PFSK-1 (cell line): ENCODE data around the gene PIK3CD.

ENCODE experiments used
- FOXP2 ChIP-seq: optimal IDR thresholded peaks from 2 replicates; pipeline ENCODE3; 2011; ENCODE audit warnings: borderline replicate concordance, control low read depth, inconsistent platforms; ENCODE audit not compliant: insufficient read depth; ENCODE audit errors: extremely low read length, extremely low read depth
- POLR2AphosphoS5 ChIP-seq: IDR thresholded peaks from 2 replicates; pipeline ENCODE4 v1.6.1; 2012; ENCODE audit warnings: low read depth, mild to moderate bottlenecking, control low read depth, low read length, moderate library complexity
- REST ChIP-seq, 2 experiments: IDR thresholded peaks; 2 replicates each; pipeline versions ENCODE4 v1.6.1 to v1.8.0; 2011 to 2012; ENCODE audit warnings: low read depth in 2 of 2, low read length in 2 of 2, control low read depth in 1 of 2, inconsistent platforms in 1 of 2, mild to moderate bottlenecking in 1 of 2, moderate library complexity in 1 of 2; ENCODE audit not compliant: insufficient read depth in 1 of 2
- SIN3A ChIP-seq: IDR thresholded peaks from 2 replicates; pipeline ENCODE4 v1.6.1; 2012; ENCODE audit warnings: mild to moderate bottlenecking, low read length, moderate library complexity, borderline replicate concordance; ENCODE audit not compliant: insufficient read depth
- TAF1 ChIP-seq: IDR thresholded peaks from 2 replicates; pipeline ENCODE4 v1.6.1; 2012; ENCODE audit warnings: low read length, control low read depth, borderline replicate concordance; ENCODE audit not compliant: insufficient read depth

PIK3CD gene

DNA sequence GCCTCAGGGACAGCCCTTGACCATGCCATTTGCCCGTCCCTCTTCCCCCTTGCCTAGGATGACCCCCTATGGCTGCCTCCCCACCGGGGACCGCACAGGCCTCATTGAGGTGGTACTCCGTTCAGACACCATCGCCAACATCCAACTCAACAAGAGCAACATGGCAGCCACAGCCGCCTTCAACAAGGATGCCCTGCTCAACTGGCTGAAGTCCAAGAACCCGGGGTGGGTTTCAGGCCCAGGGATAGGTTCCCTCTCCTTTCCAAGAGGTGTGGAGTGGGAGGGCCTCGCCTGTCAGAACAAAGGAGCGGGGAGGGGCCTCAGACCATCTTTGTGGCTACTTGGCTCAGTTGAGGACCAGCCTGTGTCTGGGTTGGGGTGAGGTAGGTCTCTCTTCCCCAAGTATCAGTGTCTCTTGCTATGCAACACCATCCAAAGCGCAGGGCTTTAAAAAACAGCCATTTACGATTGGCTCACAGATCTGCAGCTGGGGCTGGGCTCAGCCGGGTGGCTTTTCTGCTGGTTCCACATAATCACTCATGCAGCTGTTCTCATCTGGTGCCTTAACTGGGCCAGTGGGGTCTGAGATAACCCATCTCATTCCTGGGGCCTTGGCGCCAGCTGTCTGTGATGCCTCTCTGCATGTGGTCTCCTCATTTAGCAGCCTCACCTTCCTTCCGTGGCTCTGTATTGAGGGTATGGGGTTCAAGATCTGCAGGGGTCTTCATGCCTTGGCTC, 71.7 kb downstream of the PIK3CD start:
- no peak for TF ChIP-seq SIN3A
- TF ChIP-seq FOXP2 = no peak
- TF ChIP-seq POLR2AphosphoS5 = no peak
- TF ChIP-seq REST (IDR thresholded peaks at IDR 0.05; ENCODE audit: insufficient read depth in 1 of 2, low read depth in 2 of 2, low read length in 2 of 2) = no peak
- TF ChIP-seq TAF1 = no peak

DNA sequence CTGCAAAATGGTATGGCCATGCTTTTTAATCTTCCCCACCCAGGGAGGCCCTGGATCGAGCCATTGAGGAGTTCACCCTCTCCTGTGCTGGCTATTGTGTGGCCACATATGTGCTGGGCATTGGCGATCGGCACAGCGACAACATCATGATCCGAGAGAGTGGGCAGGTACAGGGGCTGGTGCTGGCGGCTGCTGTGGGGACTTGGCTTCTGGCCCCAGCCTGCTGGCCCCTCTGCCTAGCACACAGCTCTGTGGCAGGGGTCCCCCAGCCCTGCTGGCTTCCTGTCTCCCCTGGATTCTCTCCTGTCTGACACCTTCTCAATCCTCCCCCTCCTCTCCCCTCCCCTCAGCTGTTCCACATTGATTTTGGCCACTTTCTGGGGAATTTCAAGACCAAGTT, 72.4 kb downstream of the PIK3CD start:
- TF ChIP-seq SIN3A (no peak), FOXP2 (no peak), POLR2AphosphoS5 (no peak), TAF1 (no peak), REST (IDR thresholded peaks at IDR 0.05; ENCODE audit: insufficient read depth in 1 of 2, low read depth in 2 of 2, low read length in 2 of 2) (no peak)

- TF ChIP-seq FOXP2 (no peak), SIN3A (no peak), REST (IDR thresholded peaks at IDR 0.05; ENCODE audit: insufficient read depth in 1 of 2, low read depth in 2 of 2, low read length in 2 of 2) (no peak), TAF1 (no peak), POLR2AphosphoS5 (no peak)
Measured at GRCh38 chr1:9724706-9725476, 73.4 kb downstream of the PIK3CD start.

DNA sequence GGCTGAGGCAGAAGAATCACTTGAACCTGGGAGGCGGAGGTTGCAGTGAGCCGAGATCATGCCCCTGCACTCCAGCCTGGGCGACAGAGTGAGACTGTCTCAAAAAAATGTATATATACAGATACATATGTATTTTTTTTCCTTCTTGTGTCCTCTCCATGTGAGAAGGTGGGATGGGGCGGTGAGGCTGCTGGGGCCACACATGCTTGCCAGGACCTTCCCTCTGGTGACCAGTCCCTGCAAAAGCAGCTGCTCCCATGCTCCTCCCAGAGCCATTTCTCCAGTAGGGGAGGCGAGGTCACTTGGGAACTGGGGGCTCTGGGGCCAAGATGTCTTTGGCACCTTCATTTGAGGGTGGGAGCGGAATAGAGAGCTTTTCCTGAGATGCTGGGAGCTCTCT, 74.9 kb downstream of the PIK3CD start:
- no peak for TF ChIP-seq POLR2AphosphoS5
- TF ChIP-seq TAF1 = no peak
- TF ChIP-seq FOXP2 = no peak
- no peak for TF ChIP-seq SIN3A
- no peak for TF ChIP-seq REST (IDR thresholded peaks at IDR 0.05; ENCODE audit: insufficient read depth in 1 of 2, low read depth in 2 of 2, low read length in 2 of 2)
